Measurements from ENCODE around the gene NFAM1.

- TF ChIP-seq CTCF (IDR thresholded peaks at IDR 0.05) (no peak), POLR2AphosphoS5 (IDR thresholded peaks at IDR 0.05) (no peak), POLR2A (IDR thresholded peaks at IDR 0.05) (no peak), EP300 (IDR thresholded peaks at IDR 0.05) (no peak)
Observed at GRCh38 chr22:42343531-42344081, 88.6 kb downstream of the NFAM1 start.
